ENCODE data around the gene TRIM46. TPM values are rescaled to one million over a fixed set of nuclear protein-coding genes. Genes with fewer than 3 reads are reported as not detected.

The TRIM46 gene
- polyA plus RNA-seq, 2 of the 4 experiments (the other 2 are of a cell fraction), result 1.1 to 2.8 TPM

- FAIRE-seq, result no peak
- no peak for ATAC-seq
- peaks cover 13% of the 10 kb centered on the region for H3K4me1 ChIP-seq
- DNase-seq (ENCODE audit: low read depth in 1 of 2, low spot score in 1 of 2), result no peak
- CTCF ChIA-PET, result interaction anchor here (1.0 to 15.2 kb wide), 10 partner anchors 12 to 413 kb away, joined by 3 to 384 read pairs (median 4); no protein-coding TSS in a partner anchor
- H3K27ac ChIP-seq, result no peak overlapping the region
- POLR2A ChIA-PET, result interaction anchor here (2.4 kb wide), 1 partner anchor 15 kb away, joined by 9 read pairs; no protein-coding TSS in a partner anchor
- no peak overlapping the region for H3K4me2 ChIP-seq
- WGBS (ENCODE audit: missing lambda C conversion rate), result 84% methylated on average over 20 of the region's 30 CpGs
- H3K4me3 ChIP-seq, result no peak overlapping the region
- peak; percentile 39 to 64; a peak in 3 of 4 replicates for TF ChIP-seq CEBPB (IDR thresholded peaks at IDR 0.05)
- TF ChIP-seq MAX (IDR thresholded peaks at IDR 0.05), result no peak
- no peaks in the 10 kb centered on the region for H3K9me3 ChIP-seq
These were observed 4.9 kb downstream of the TRIM46 start for GRCh38 chr1:155178441-155179111.

GRCh38 chr1:155179112-155180031 is 5.7 kb downstream of the TRIM46 start:
- CTCF ChIA-PET, result interaction anchor here (1.0 to 15.2 kb wide), 9 partner anchors 13 to 412 kb away, joined by 3 to 384 read pairs (median 4); no protein-coding TSS in a partner anchor
- 95% methylated on average over 24 of the region's 31 CpGs for WGBS (ENCODE audit: missing lambda C conversion rate)
- no peaks in the 10 kb centered on the region for H3K9me3 ChIP-seq
- no peak for FAIRE-seq
- H3K27ac ChIP-seq, result no peak overlapping the region
- H3K4me2 ChIP-seq, result no peak overlapping the region
- peaks cover 10% of the 10 kb centered on the region for H3K4me1 ChIP-seq
- no peak overlapping the region for H3K4me3 ChIP-seq
- no peak for ATAC-seq
- TF ChIP-seq NPAS2 (CRISPR knock-in tag; IDR thresholded peaks at IDR 0.05; ENCODE audit: borderline replicate concordance) (no peak), SREBF2 (IDR thresholded peaks at IDR 0.05) (no peak), SMC3 (IDR thresholded peaks at IDR 0.05) (no peak), HMGXB4 (CRISPR knock-in tag; IDR thresholded peaks at IDR 0.05; ENCODE audit: borderline replicate concordance) (no peak), RFX5 (IDR thresholded peaks at IDR 0.05) (no peak), EP300 (IDR thresholded peaks at IDR 0.05) (no peak), CHD2 (IDR thresholded peaks at IDR 0.05; ENCODE audit: low read length, partially characterized antibody) (no peak), CHD4 (IDR thresholded peaks at IDR 0.05; ENCODE audit: borderline replicate concordance) (no peak), JUNB (IDR thresholded peaks at IDR 0.05) (no peak), TP53 (CRISPR knock-in tag; IDR thresholded peaks at IDR 0.05) (no peak), KDM1A (IDR thresholded peaks at IDR 0.05; ENCODE audit: low read depth) (no peak), POLR2AphosphoS2 (conservative IDR thresholded peaks at IDR 0.05; ENCODE audit: low read length) (no peak), EHMT2 (IDR thresholded peaks at IDR 0.05; ENCODE audit: low read depth) (no peak), HEYL (CRISPR knock-in tag; IDR thresholded peaks at IDR 0.05) (no peak), EHF (CRISPR knock-in tag; IDR thresholded peaks at IDR 0.05) (no peak), RCOR1 (IDR thresholded peaks at IDR 0.05; ENCODE audit: low read depth, low read length) (no peak), USF2 (IDR thresholded peaks at IDR 0.05) (no peak)
- TF ChIP-seq, protein P1, sequence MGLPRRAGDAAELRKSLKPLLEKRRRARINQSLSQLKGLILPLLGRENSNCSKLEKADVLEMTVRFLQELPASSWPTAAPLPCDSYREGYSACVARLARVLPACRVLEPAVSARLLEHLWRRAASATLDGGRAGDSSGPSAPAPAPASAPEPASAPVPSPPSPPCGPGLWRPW (IDR thresholded peaks at IDR 0.05), result no peak
- TF ChIP-seq, protein P2, sequence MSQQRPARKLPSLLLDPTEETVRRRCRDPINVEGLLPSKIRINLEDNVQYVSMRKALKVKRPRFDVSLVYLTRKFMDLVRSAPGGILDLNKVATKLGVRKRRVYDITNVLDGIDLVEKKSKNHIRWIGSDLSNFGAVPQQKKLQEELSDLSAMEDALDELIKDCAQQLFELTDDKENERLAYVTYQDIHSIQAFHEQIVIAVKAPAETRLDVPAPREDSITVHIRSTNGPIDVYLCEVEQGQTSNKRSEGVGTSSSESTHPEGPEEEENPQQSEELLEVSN (IDR thresholded peaks at IDR 0.05; ENCODE audit: borderline replicate concordance, low read depth), result no peak
- POLR2A ChIA-PET, result interaction anchor here (2.4 kb wide), 1 partner anchor 14 kb away, joined by 9 read pairs; no protein-coding TSS in a partner anchor
- DNase-seq (ENCODE audit: low read depth in 1 of 2, low spot score in 1 of 2), result no peak
